GM12878 (cell line): ENCODE measurements around the gene RAB12. TPM values are rescaled to one million over a fixed set of nuclear protein-coding genes. Genes with fewer than 3 reads are reported as not detected.
A peak's percentile ranks its signal among the peaks of the same experiment; 100 is the strongest.

Experiments
- ATAC-seq: fragments of 200-7000 bp; cut with Tn5 transposase; 3 replicates; pipeline ENCODE4 v1.9.1; 2020; ENCODE audit warnings: mild to moderate bottlenecking, moderate library complexity
- BruUV-seq: library from RNA; stranded (reverse); fragments of 400-500 nt; replicated peaks from 2 replicates; lab custom pipeline; 2021; lab: Mats Ljungman, UMichigan
- CTCF ChIA-PET: fragments of 300-600 bp; sonication (Branson Sonifier 250); formaldehyde crosslinking; extraction: SDS; loops from one replicate; lab custom pipeline; 2021; ENCODE audit warnings: inconsistent platforms; lab: Yijun Ruan, JAX
- POLR2A ChIA-PET: fragments of 350-600 bp; formaldehyde crosslinking; extraction: SDS; loops from one replicate; lab custom pipeline; 2021; ENCODE audit warnings: inconsistent platforms; lab: Charles Lee
- RAD21 ChIA-PET: fragments of 300-600 bp; sonication (Branson Sonifier 250); formaldehyde crosslinking; loops from one replicate; lab custom pipeline; 2023; ENCODE audit warnings: antibody characterized with exemption; ENCODE audit not compliant: unreplicated experiment; lab: Charles Lee
- SMC1A ChIA-PET: fragments of 300-600 bp; sonication (Branson Sonifier 250); formaldehyde crosslinking; loops from one replicate; lab custom pipeline; 2023; ENCODE audit not compliant: unreplicated experiment, uncharacterized antibody; lab: Charles Lee
- DNase-seq: peaks from one replicate; pipeline ENCODE4 v3.0.0-alpha.2; 2011; ENCODE audit warnings: low read depth, low spot score
- FAIRE-seq: peaks from 3 replicates; lab custom pipeline; 2011; peaks lifted over from hg19 to GRCh38; lab: Jason Lieb, UNC
- H2AFZ ChIP-seq: 2 replicates; pipeline ENCODE4 v1.6.0; 2011; ENCODE audit warnings: low read depth, low read length, control low read depth; ENCODE audit not compliant: control insufficient read depth
- H3K27ac ChIP-seq: 2 replicates; pipeline ENCODE4 v1.5.1; 2011; ENCODE audit warnings: control low read depth; ENCODE audit not compliant: control insufficient read depth, insufficient read depth
- H3K27me3 ChIP-seq, 2 experiments: replicated peaks in 1 of 2; 2 replicates each; pipeline versions ENCODE4 v1.6.0 to v1.6.1; 2011; ENCODE audit warnings: low read length in 1 of 2; ENCODE audit not compliant: control insufficient read depth in 2 of 2, insufficient read depth in 2 of 2
- H3K36me3 ChIP-seq, 2 experiments: 2 replicates each; pipeline ENCODE4 v1.5.1; 2011; ENCODE audit warnings: low read length in 1 of 2; ENCODE audit not compliant: control insufficient read depth in 2 of 2, insufficient read depth in 2 of 2
- H3K4me1 ChIP-seq: 2 replicates; pipeline ENCODE4 v1.6.1; 2011; ENCODE audit warnings: mild to moderate bottlenecking, low read length, moderate library complexity, mixed read lengths; ENCODE audit not compliant: control insufficient read depth, insufficient read depth
- H3K4me2 ChIP-seq: 2 replicates; pipeline ENCODE4 v1.6.0; 2011; ENCODE audit warnings: control low read depth; ENCODE audit not compliant: control insufficient read depth, insufficient read depth
- H3K4me3 ChIP-seq: fragments of 200-600 bp; sonication (generic); 2 replicates; pipeline ENCODE4 v1.5.1; 2016
- H3K79me2 ChIP-seq: 2 replicates; pipeline ENCODE4 v1.6.0; 2011; ENCODE audit warnings: low read length; ENCODE audit not compliant: control insufficient read depth, insufficient read depth
- H3K9ac ChIP-seq: 2 replicates; pipeline ENCODE4 v1.8.0; 2011; ENCODE audit warnings: low read length, control low read depth, mixed read lengths; ENCODE audit not compliant: control insufficient read depth, insufficient read depth
- H3K9me3 ChIP-seq: replicated peaks from 3 replicates; pipeline ENCODE4 v1.5.1; 2011; ENCODE audit warnings: mild to moderate bottlenecking, low read length; ENCODE audit not compliant: control insufficient read depth, insufficient read depth
- H4K20me1 ChIP-seq: 2 replicates; pipeline ENCODE4 v1.6.0; 2011; ENCODE audit not compliant: control insufficient read depth, insufficient read depth
- ATF7 ChIP-seq: fragments of 450-650 bp; IDR thresholded peaks from 2 replicates; pipeline ENCODE4 v1.6.1; 2016; ENCODE audit warnings: low read depth, mild to moderate bottlenecking
- BACH1 ChIP-seq: fragments of 450-650 bp; IDR thresholded peaks from 2 replicates; pipeline ENCODE4 v1.6.1; 2017; ENCODE audit warnings: mild to moderate bottlenecking, borderline replicate concordance
- BHLHE40 ChIP-seq, 2 experiments: fragments of 450-650 bp in 1 of 2; IDR thresholded peaks; 2 replicates each; pipeline ENCODE4 v1.6.1; 2011 to 2017; ENCODE audit warnings: low read depth in 2 of 2, borderline replicate concordance in 1 of 2, improper control_type of control experiment in 1 of 2, low read length in 1 of 2, mild to moderate bottlenecking in 1 of 2
- DPF2 ChIP-seq: fragments of 450-650 bp; IDR thresholded peaks from 2 replicates; pipeline ENCODE4 v1.6.1; 2017; ENCODE audit warnings: mild to moderate bottlenecking
- GATAD2B ChIP-seq: fragments of 450-650 bp; conservative IDR thresholded peaks from 2 replicates; pipeline ENCODE4 v1.6.1; 2017; ENCODE audit warnings: low read depth, mild to moderate bottlenecking, moderate library complexity
- IKZF1 ChIP-seq: fragments of 450-650 bp; conservative IDR thresholded peaks from 2 replicates; pipeline ENCODE4 v1.6.1; 2017; ENCODE audit warnings: antibody characterized with exemption, mild to moderate bottlenecking
- LARP7 ChIP-seq: fragments of 450-650 bp; IDR thresholded peaks from 2 replicates; pipeline ENCODE4 v1.6.1; 2017; ENCODE audit warnings: mild to moderate bottlenecking
- MTA2 ChIP-seq: fragments of 450-650 bp; IDR thresholded peaks from 2 replicates; pipeline ENCODE4 v1.6.1; 2016; ENCODE audit warnings: low read depth, mild to moderate bottlenecking, moderate library complexity
- MYB ChIP-seq: fragments of 150-350 bp; IDR thresholded peaks from 2 replicates; pipeline ENCODE4 v1.6.1; 2014; ENCODE audit warnings: mild to moderate bottlenecking, low read depth, low read length, borderline replicate concordance
- NR2F1 ChIP-seq: fragments of 450-650 bp; conservative IDR thresholded peaks from 2 replicates; pipeline ENCODE4 v1.6.1; 2017; ENCODE audit warnings: mild to moderate bottlenecking
- RELB ChIP-seq: fragments of 450-650 bp; IDR thresholded peaks from 2 replicates; pipeline ENCODE4 v1.6.1; 2017; ENCODE audit warnings: low read depth, mild to moderate bottlenecking, moderate library complexity
- USF1 ChIP-seq: IDR thresholded peaks from 2 replicates; pipeline ENCODE4 v1.6.1; 2011; ENCODE audit warnings: borderline replicate concordance, low read depth, mild to moderate bottlenecking, moderate library complexity, mixed read lengths, low read length; ENCODE audit not compliant: insufficient read depth; ENCODE audit errors: extremely low read length
- WGBS: methylation state at CpG from one replicate; pipeline ENCODE4 v1.1.6; 2016; ENCODE audit warnings: low lambda C conversion rate; ENCODE audit not compliant: insufficient replicate concordance, insufficient coverage; ENCODE audit errors: missing lambda C conversion rate; 5-methylcytosine and 5-hydroxymethylcytosine counted together
- in situ Hi-C: fragments of 300-500 bp; cut with MboI; formaldehyde crosslinking; loops from 9 replicates; pipeline ENCODE4 v1.14.3; 2018; ENCODE audit warnings: mixed read lengths
- intact Hi-C: fragments of 100-400 bp; cut with micrococcal nuclease; formaldehyde crosslinking; loops from one replicate; pipeline ENCODE4 v1.14.2; 2022; ENCODE audit not compliant: unreplicated experiment
- polyA plus RNA-seq, 11 experiments: library from polyadenylated mRNA; depleted of rRNA in 4 of 11; unstranded in 6 of 11; stranded (reverse) in 5 of 11; fragments of >200 nt; fragmentation: Nextera tagmentation in 4 of 11; fragmentation: Illumina TruSeq in 1 of 11; extraction: Ambion mirVana in 4 of 11; extraction: Trizol in 1 of 11; gene quantifications; 1 replicate in 1 of 11; 2 replicates in 10 of 11; pipeline versions ENCODE4 v1.2.1 to v1.2.3, GENCODE V29; 2011 to 2016; ENCODE audit warnings: inconsistent platforms in 2 of 11, missing spikeins in 2 of 11, low read depth in 1 of 11
- total RNA-seq, 4 experiments: library from RNA; depleted of rRNA in 3 of 4; stranded (reverse); fragments of >200 nt in 3 of 4; fragmentation: Illumina TruSeq in 1 of 4; extraction: Trizol in 1 of 4; gene quantifications; 2 replicates each; pipeline versions ENCODE4 v1.2.1 to v1.2.3, GENCODE V29; 2013 to 2021

RAB12 gene
- total and polyA plus RNA-seq, 10 of the 15 experiments (the other 5 are each of a cell fraction or from before 2014, with no cell fraction given), result 0.71 to 29.8 (median 14.0) TPM

- Histone ChIP-seq H3K4me3 (no peak overlapping the region), H2AFZ (no peak overlapping the region), H3K9ac (no peak overlapping the region), H3K27me3 (no peaks in the 10 kb centered on the region; a peak in 1 of 4 replicates), H3K79me2 (no peaks in the 10 kb centered on the region), H3K36me3 (no peaks in the 10 kb centered on the region), H4K20me1 (no peaks in the 10 kb centered on the region), H3K4me2 (no peak overlapping the region), H3K4me1 (no peaks in the 10 kb centered on the region), H3K9me3 (no peaks in the 10 kb centered on the region; the same call in 2 of the 3 replicates), H3K27ac (no peak overlapping the region)
- peak; percentile 73 for ATAC-seq
- ChIA-PET POLR2A (interaction anchor here (1.0 kb wide), 1 partner anchor 325 kb away, joined by 4 read pairs; no protein-coding TSS in a partner anchor), RAD21 (interaction anchor here (1.1 to 1.3 kb wide), 3 partner anchors 9 to 59 kb away, joined by 3 to 6 read pairs (median 3); no protein-coding TSS in a partner anchor), CTCF (interaction anchor here (1.2 to 3.2 kb wide), 5 partner anchors 9 to 325 kb away, joined by 5 to 13 read pairs (median 8); no protein-coding TSS in a partner anchor), SMC1A (interaction anchor here (0.5 to 1.3 kb wide), 3 partner anchors 10 to 146 kb away, joined by 3 read pairs; no protein-coding TSS in a partner anchor)
- in situ Hi-C loops (no loop called here), intact Hi-C loops (no loop called here)
- WGBS, result 62% methylated on average over 20 of the region's 20 CpGs
- TF ChIP-seq LARP7, result no peak
- no peak for TF ChIP-seq BACH1
- TF ChIP-seq GATAD2B, result peak; percentile 63
- TF ChIP-seq NR2F1, result peak; percentile 33; the same call in 1 of the 2 replicates
- 0 out of 2 replicates have a peak, but pooled peaks have one; percentile 51 for TF ChIP-seq MYB
- peak; percentile 53 for TF ChIP-seq IKZF1
- peak in 1 of 2 experiments; percentile 30; a peak in 1 of 4 replicates for TF ChIP-seq BHLHE40 (IDR thresholded peaks at IDR 0.05; ENCODE audit: borderline replicate concordance in 1 of 2, low read depth in 2 of 2, low read length in 1 of 2)
- TF ChIP-seq USF1, result no peak
- peak; percentile 56; the same call in 1 of the 2 replicates for TF ChIP-seq RELB
- peak; percentile 67; the same call in 1 of the 2 replicates for TF ChIP-seq MTA2
- TF ChIP-seq DPF2, result peak; percentile 30; the same call in 1 of the 2 replicates
- TF ChIP-seq ATF7, result peak; percentile 46; the same call in 1 of the 2 replicates
- no peak for FAIRE-seq
- no TSS peak for BruUV-seq
- no peak for DNase-seq
Observed at GRCh38 chr18:8662560-8663255, 53.5 kb downstream of the RAB12 start.
